ENCODE measurements around the gene PHLDA2. TPM values are rescaled to one million over a fixed set of nuclear protein-coding genes. Genes with fewer than 3 reads are reported as not detected.

The PHLDA2 gene
- total RNA-seq, 4 donors from 2014 or later: 0.93 to 3.7 (median 2.3) TPM; not detected in 1

GRCh38 chr11:2914455-2915195 is 14.6 kb downstream of the PHLDA2 start:
- intact Hi-C loops (cut with DNase I): no loop called here

GRCh38 chr11:2913776-2914175 is 15.4 kb downstream of the PHLDA2 start:
- DNase-seq: no peak
- H3K4me3 ChIP-seq (replicated peaks in 1 of 3): no peak overlapping the region
- no peaks in the 10 kb centered on the region for H3K9me3 ChIP-seq
- H3K36me3 ChIP-seq: no peaks in the 10 kb centered on the region
- peak overlapping the region; percentile 80 to 95 (median 81) for H3K27ac ChIP-seq
- H3K4me1 ChIP-seq: peaks cover 37 to 54% of the 10 kb centered on the region in 2 donors
- 86 to 90% methylated on average over 8 of the region's 9 CpGs for WGBS, 2 donors
- TF ChIP-seq CTCF (IDR thresholded peaks at IDR 0.05) (no peak), POLR2A (IDR thresholded peaks at IDR 0.05) (no peak)
- intact Hi-C loops (cut with DNase I): no loop called here
- no peaks in the 10 kb centered on the region for H3K27me3 ChIP-seq

More at GRCh38 chr11:2914455-2915195, 14.6 kb downstream of the PHLDA2 start:
- peak overlapping the region in 2 of 3 donors; percentile 31 to 95 for H3K27ac ChIP-seq
- no peak overlapping the region for H3K4me3 ChIP-seq (replicated peaks in 1 of 3)
- H3K4me1 ChIP-seq: peaks cover 37 to 47% of the 10 kb centered on the region in 2 donors
- DNase-seq: peak; percentile 84 to 91
- H3K9me3 ChIP-seq: no peaks in the 10 kb centered on the region
- no peaks in the 10 kb centered on the region for H3K27me3 ChIP-seq
- TF ChIP-seq CTCF (IDR thresholded peaks at IDR 0.05) (no peak), POLR2A (IDR thresholded peaks at IDR 0.05) (no peak)
- 49 to 63% methylated on average over 7 to 14 of the region's 18 CpGs for WGBS, 2 donors
- no peaks in the 10 kb centered on the region for H3K36me3 ChIP-seq

- peak overlapping the region; percentile 80 to 95 (median 81) for H3K27ac ChIP-seq
- H3K27me3 ChIP-seq: no peaks in the 10 kb centered on the region
- no peak overlapping the region for H3K4me3 ChIP-seq (replicated peaks in 1 of 3)
- intact Hi-C loops (cut with DNase I): no loop called here
- 65 to 78% methylated on average over 13 of the region's 13 CpGs for WGBS, 2 donors
- peak; percentile 75 to 81 for DNase-seq
- TF ChIP-seq CTCF (IDR thresholded peaks at IDR 0.05): no peak
- no peak for TF ChIP-seq POLR2A (IDR thresholded peaks at IDR 0.05)
- no peaks in the 10 kb centered on the region for H3K36me3 ChIP-seq
- peaks cover 37 to 54% of the 10 kb centered on the region in 2 donors for H3K4me1 ChIP-seq
- H3K9me3 ChIP-seq: no peaks in the 10 kb centered on the region
These were observed 16.2 kb downstream of the PHLDA2 start for GRCh38 chr11:2913019-2913431.

- peak in 1 of 2 donors; percentile 18 for TF ChIP-seq POLR2A (IDR thresholded peaks at IDR 0.05)
- TF ChIP-seq CTCF (IDR thresholded peaks at IDR 0.05): no peak
- Histone ChIP-seq H3K27me3 (no peaks in the 10 kb centered on the region), H3K4me1 (peaks cover 37 to 54% of the 10 kb centered on the region in 2 donors), H3K9me3 (no peaks in the 10 kb centered on the region), H3K4me3 (replicated peaks in 1 of 3) (no peak overlapping the region), H3K27ac (peak overlapping the region; percentile 80 to 95 (median 81)), H3K36me3 (no peaks in the 10 kb centered on the region)
- peak; percentile 99 to 100 for DNase-seq
- 42% methylated on average over 4 of the region's 5 CpGs; no CpG with 5 or more reads in 1 of the 2 donors for WGBS, 2 donors
- intact Hi-C loops (cut with DNase I): no loop called here
These were observed 16.7 kb downstream of the PHLDA2 start for GRCh38 chr11:2912498-2912897.

GRCh38 chr11:2911785-2912391 is 17.3 kb downstream of the PHLDA2 start:
- Histone ChIP-seq H3K27ac (peak overlapping the region; percentile 78 to 95 (median 81)), H3K9me3 (no peaks in the 10 kb centered on the region), H3K27me3 (no peaks in the 10 kb centered on the region), H3K4me1 (peaks cover 37 to 54% of the 10 kb centered on the region in 2 donors), H3K4me3 (replicated peaks in 1 of 3) (no peak overlapping the region), H3K36me3 (no peaks in the 10 kb centered on the region)
- peak; percentile 56 to 65 for DNase-seq
- intact Hi-C loops (cut with DNase I): no loop called here
- no peak for TF ChIP-seq POLR2A (IDR thresholded peaks at IDR 0.05)
- no peak for TF ChIP-seq CTCF (IDR thresholded peaks at IDR 0.05)
- WGBS, 2 donors: 62 to 70% methylated on average over 8 to 12 of the region's 12 CpGs
